Caco-2 (cell line): ENCODE data around the gene PTCD3. TPM values are rescaled to one million over a fixed set of nuclear protein-coding genes. Genes with fewer than 3 reads are reported as not detected.

Source experiments
- BruUV-seq: library from RNA; stranded (reverse); fragments of 400-500 nt; replicated peaks from 2 replicates; lab custom pipeline; 2021; lab: Mats Ljungman, UMichigan
- CTCF ChIA-PET: fragments of 300-600 bp; sonication (Branson Sonifier 250); formaldehyde crosslinking; loops from one replicate; lab custom pipeline; 2022; ENCODE audit warnings: antibody characterized with exemption; lab: Charles Lee
- POLR2A ChIA-PET: fragments of 300-600 bp; sonication (Branson Sonifier 250); formaldehyde crosslinking; loops from one replicate; lab custom pipeline; 2022; ENCODE audit warnings: antibody characterized with exemption; lab: Charles Lee
- DNase-seq, 2 experiments: peaks; one replicate each; pipeline versions ENCODE4 v3.0.0 to v3.0.0-alpha.2; 2020 to 2022
- H3K27me3 ChIP-seq: replicated peaks from 2 replicates; pipeline ENCODE4 v1.6.0; 2011; ENCODE audit warnings: low read length; ENCODE audit not compliant: control insufficient read depth, insufficient read depth
- H3K36me3 ChIP-seq: 2 replicates; pipeline ENCODE4 v1.5.1; 2011; ENCODE audit warnings: low read length; ENCODE audit not compliant: control insufficient read depth, insufficient read depth
- H3K4me1 ChIP-seq: fragments of 250-450 bp; sonication (Bioruptor Pico); 2 replicates; pipeline ENCODE4 v1.5.1; 2020; ENCODE audit warnings: mild to moderate bottlenecking
- H3K4me3 ChIP-seq: 2 replicates; pipeline ENCODE4 v1.5.1; 2011; ENCODE audit warnings: low read depth, mild to moderate bottlenecking, control low read depth, low read length
- H3K9me3 ChIP-seq: fragments of 250-450 bp; sonication (Bioruptor Pico); 2 replicates; pipeline ENCODE4 v1.5.1; 2020; ENCODE audit warnings: mild to moderate bottlenecking, moderate library complexity
- H3K27ac Mint-ChIP-seq: one replicate; pipeline ENCODE4 v1.8.0; 2022; ENCODE audit warnings: mixed read lengths; ENCODE audit not compliant: unreplicated experiment
- H3K27me3 Mint-ChIP-seq: one replicate; pipeline ENCODE4 v1.8.0; 2022; ENCODE audit warnings: mixed read lengths; ENCODE audit not compliant: insufficient read depth, unreplicated experiment
- H3K36me3 Mint-ChIP-seq: one replicate; pipeline ENCODE4 v1.8.0; 2022; ENCODE audit warnings: mild to moderate bottlenecking, mixed read lengths; ENCODE audit not compliant: insufficient read depth, unreplicated experiment
- H3K4me1 Mint-ChIP-seq: one replicate; pipeline ENCODE4 v1.8.0; 2022; ENCODE audit warnings: low read depth, mixed read lengths; ENCODE audit not compliant: unreplicated experiment
- H3K4me3 Mint-ChIP-seq: one replicate; pipeline ENCODE4 v1.8.0; 2022; ENCODE audit warnings: mild to moderate bottlenecking, moderate library complexity, mixed read lengths; ENCODE audit not compliant: unreplicated experiment
- H3K9me3 Mint-ChIP-seq: one replicate; pipeline ENCODE4 v1.8.0; 2022; ENCODE audit warnings: mixed read lengths; ENCODE audit not compliant: unreplicated experiment
- intact Hi-C: fragments of 100-400 bp; cut with micrococcal nuclease; formaldehyde crosslinking; loops from one replicate; pipeline ENCODE4 v1.10.0; 2022; ENCODE audit not compliant: unreplicated experiment
- total RNA-seq: library from RNA; stranded (reverse); gene quantifications from 2 replicates; pipeline ENCODE4 v1.2.3, GENCODE V29; 2022
- TF ChIP-seq, protein P1 (sequence below), 2 experiments: fragments of 200-600 bp in 1 of 2; IDR thresholded peaks; 1 replicate in 1 of 2; 2 replicates in 1 of 2; pipeline versions ENCODE4 v1.5.1 to v1.8.0; 2011 to 2022; ENCODE audit warnings: antibody characterized with exemption in 1 of 2, control low read depth in 1 of 2, inconsistent platforms in 1 of 2, low read depth in 1 of 2, low read length in 1 of 2, mild to moderate bottlenecking in 1 of 2, moderate library complexity in 1 of 2; ENCODE audit not compliant: insufficient read depth in 1 of 2, severe bottlenecking in 1 of 2, unreplicated experiment in 1 of 2

Gene PTCD3
- total RNA-seq, 1 experiment from 2014 or later = 282 TPM

DNA sequence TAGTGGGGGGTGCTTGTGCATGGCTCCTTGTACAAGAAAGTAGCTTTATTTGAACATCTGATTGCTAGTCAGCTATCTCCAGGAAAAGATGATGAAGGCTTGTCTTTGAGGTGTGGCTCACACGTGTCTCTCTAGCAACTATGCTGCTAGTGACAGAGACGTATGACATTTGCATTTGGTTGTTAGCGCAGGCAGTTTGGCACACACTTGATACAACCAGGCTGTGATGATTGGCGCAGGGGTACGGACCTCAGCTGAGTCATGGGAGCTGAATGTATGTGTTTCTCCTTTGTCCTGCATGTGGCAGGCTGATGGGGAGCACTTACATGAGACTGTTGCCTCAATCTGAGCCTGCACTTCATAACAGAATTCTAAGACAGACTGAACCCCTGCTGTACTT is 29.6 kb downstream of the PTCD3 start:
- TF ChIP-seq, protein P1, sequence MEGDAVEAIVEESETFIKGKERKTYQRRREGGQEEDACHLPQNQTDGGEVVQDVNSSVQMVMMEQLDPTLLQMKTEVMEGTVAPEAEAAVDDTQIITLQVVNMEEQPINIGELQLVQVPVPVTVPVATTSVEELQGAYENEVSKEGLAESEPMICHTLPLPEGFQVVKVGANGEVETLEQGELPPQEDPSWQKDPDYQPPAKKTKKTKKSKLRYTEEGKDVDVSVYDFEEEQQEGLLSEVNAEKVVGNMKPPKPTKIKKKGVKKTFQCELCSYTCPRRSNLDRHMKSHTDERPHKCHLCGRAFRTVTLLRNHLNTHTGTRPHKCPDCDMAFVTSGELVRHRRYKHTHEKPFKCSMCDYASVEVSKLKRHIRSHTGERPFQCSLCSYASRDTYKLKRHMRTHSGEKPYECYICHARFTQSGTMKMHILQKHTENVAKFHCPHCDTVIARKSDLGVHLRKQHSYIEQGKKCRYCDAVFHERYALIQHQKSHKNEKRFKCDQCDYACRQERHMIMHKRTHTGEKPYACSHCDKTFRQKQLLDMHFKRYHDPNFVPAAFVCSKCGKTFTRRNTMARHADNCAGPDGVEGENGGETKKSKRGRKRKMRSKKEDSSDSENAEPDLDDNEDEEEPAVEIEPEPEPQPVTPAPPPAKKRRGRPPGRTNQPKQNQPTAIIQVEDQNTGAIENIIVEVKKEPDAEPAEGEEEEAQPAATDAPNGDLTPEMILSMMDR (IDR thresholded peaks at IDR 0.05; ENCODE audit: insufficient read depth in 1 of 2, low read depth in 1 of 2, low read length in 1 of 2, severe bottlenecking in 1 of 2, unreplicated experiment in 1 of 2) = no peak
- Histone ChIP-seq H3K4me3 (no peak overlapping the region), H3K9me3 (no peaks in the 10 kb centered on the region), H3K4me1 (no peaks in the 10 kb centered on the region), H3K36me3 (peaks cover 12% of the 10 kb centered on the region), H3K27me3 (no peaks in the 10 kb centered on the region)
- no peak overlapping the region for H3K27ac Mint-ChIP-seq
- no TSS peak for BruUV-seq
- H3K9me3 Mint-ChIP-seq = no peaks in the 10 kb centered on the region
- DNase-seq = no peak
- H3K4me1 Mint-ChIP-seq = no peaks in the 10 kb centered on the region
- ChIA-PET CTCF (no interaction called here), POLR2A (interaction anchor here (0.5 kb wide), 1 partner anchor 31 kb away, joined by 3 read pairs; no protein-coding TSS in a partner anchor)
- H3K4me3 Mint-ChIP-seq = no peak overlapping the region
- intact Hi-C loops = no loop called here
- no peaks in the 10 kb centered on the region for H3K27me3 Mint-ChIP-seq
- peaks cover 100% of the 10 kb centered on the region for H3K36me3 Mint-ChIP-seq

DNA sequence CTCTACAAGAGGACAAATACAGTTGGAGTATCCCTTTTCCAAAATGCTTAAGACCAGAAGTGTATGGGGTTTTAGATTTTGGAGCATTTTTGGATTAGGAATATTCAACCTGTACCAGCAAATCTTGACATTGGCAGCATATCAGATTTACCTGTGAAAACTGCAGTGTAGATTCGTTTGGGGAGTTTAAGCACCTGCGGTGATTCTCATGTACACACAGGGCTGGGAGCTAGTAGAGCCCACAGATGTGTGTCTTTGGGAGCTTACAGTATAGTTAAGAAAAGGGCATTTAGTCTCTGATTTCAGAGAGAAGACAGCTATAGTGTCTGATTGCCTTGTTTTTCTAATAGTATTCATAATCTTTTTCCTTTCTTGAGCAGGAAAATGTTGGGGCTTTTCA is 30.1 kb downstream of the PTCD3 start:
- TF ChIP-seq, protein P1 (IDR thresholded peaks at IDR 0.05; ENCODE audit: insufficient read depth in 1 of 2, low read depth in 1 of 2, low read length in 1 of 2, severe bottlenecking in 1 of 2, unreplicated experiment in 1 of 2) = no peak
- ChIA-PET POLR2A (no interaction called here), CTCF (no interaction called here)

DNA sequence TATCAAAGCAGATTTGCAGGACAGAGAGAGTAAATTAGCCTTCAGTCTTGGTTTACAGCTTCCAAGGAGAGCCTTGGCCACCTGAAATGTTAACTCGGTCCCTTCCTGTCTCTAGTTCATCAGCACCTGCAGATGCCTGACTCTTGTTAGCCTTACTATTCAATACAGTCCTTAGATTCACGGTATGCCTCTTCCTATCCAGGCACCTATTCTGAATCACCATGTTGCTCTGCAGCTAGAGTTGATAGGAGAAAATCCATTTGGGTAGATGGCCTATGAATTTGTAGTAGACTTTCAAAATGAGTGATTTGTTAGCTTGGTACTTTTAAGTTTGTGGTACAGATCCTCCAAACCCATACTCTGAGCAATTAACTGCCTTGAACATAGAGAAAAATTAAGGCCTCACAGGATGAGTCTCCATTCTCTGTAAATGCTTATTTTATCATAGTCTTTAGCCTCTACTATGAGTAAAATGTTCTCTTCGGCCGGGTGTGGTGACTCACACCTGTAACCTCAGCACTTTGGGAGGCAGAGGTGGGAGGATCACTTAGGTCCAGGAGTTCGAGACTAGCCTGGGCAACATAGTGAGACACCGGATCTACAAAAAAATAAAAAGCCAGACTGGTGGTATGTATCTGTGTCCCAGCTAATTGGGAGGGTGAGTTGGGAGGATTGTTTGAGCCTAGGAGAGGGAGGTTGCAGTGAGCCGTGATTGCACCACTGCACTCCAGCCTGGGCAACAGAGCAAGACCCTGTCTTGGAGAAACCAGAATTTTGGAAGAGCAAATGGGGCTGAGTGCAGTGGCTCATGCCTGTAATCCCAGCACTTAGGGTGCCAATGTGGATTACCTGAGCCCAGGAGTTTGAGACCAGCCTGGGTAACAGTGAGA is 32.9 kb downstream of the PTCD3 start:
- H3K36me3 Mint-ChIP-seq = peaks cover 97% of the 10 kb centered on the region
- no peaks in the 10 kb centered on the region for H3K27me3 ChIP-seq
- no peaks in the 10 kb centered on the region for H3K9me3 ChIP-seq
- no TSS peak for BruUV-seq
- intact Hi-C loops = no loop called here
- peaks cover 10% of the 10 kb centered on the region for H3K36me3 ChIP-seq
- no peaks in the 10 kb centered on the region for H3K27me3 Mint-ChIP-seq
- H3K4me1 ChIP-seq = no peaks in the 10 kb centered on the region
- H3K4me3 ChIP-seq = no peak overlapping the region
- H3K4me3 Mint-ChIP-seq = no peak overlapping the region
- ChIA-PET POLR2A (interaction anchor here (0.7 kb wide), 1 partner anchor 136 kb away, joined by 4 read pairs; no protein-coding TSS in a partner anchor), CTCF (interaction anchor here (0.5 kb wide), 1 partner anchor 11 kb away, joined by 5 read pairs; no protein-coding TSS in a partner anchor)
- DNase-seq = no peak
- H3K9me3 Mint-ChIP-seq = no peaks in the 10 kb centered on the region
- TF ChIP-seq, protein P1 (IDR thresholded peaks at IDR 0.05; ENCODE audit: insufficient read depth in 1 of 2, low read depth in 1 of 2, low read length in 1 of 2, severe bottlenecking in 1 of 2, unreplicated experiment in 1 of 2) = no peak
- no peaks in the 10 kb centered on the region for H3K4me1 Mint-ChIP-seq
- H3K27ac Mint-ChIP-seq = peak overlapping the region; percentile 49

More for the DNA sequence above, 30.1 kb downstream of the PTCD3 start:
- no peaks in the 10 kb centered on the region for H3K4me1 ChIP-seq
- H3K27me3 Mint-ChIP-seq = no peaks in the 10 kb centered on the region
- no peaks in the 10 kb centered on the region for H3K9me3 ChIP-seq
- H3K36me3 Mint-ChIP-seq = peaks cover 100% of the 10 kb centered on the region
- no peak overlapping the region for H3K4me3 Mint-ChIP-seq
- H3K27ac Mint-ChIP-seq = no peak overlapping the region
- H3K4me3 ChIP-seq = no peak overlapping the region
- no peaks in the 10 kb centered on the region for H3K27me3 ChIP-seq
- BruUV-seq = no TSS peak
- no peaks in the 10 kb centered on the region for H3K9me3 Mint-ChIP-seq
- H3K36me3 ChIP-seq = peaks cover 12% of the 10 kb centered on the region
- DNase-seq = no peak
- no peaks in the 10 kb centered on the region for H3K4me1 Mint-ChIP-seq
- intact Hi-C loops = no loop called here
